Activated T-cell treated with anti-CD3 and anti-CD28 coated beads, Interleukin-2, amount 50 U/mL, for 72 hours (primary cell): ENCODE data around the gene SLC4A1. TPM values are rescaled to one million over a fixed set of nuclear protein-coding genes. Genes with fewer than 3 reads are reported as not detected.

ENCODE experiments used
- ATAC-seq, 2 donors: fragments of 150-1000 bp; cut with Tn5 transposase; replicated peaks in 1 of 2; 2 replicates each; pipeline ENCODE4 v1.10.0; 2021; ENCODE audit warnings: moderate library complexity in 2 of 2, mild to moderate bottlenecking in 1 of 2
- DNase-seq, 2 donors: peaks; one replicate each; pipeline ENCODE4 v3.0.0; 2021 to 2022; ENCODE audit warnings: mixed read lengths in 1 of 2
- H3K27ac Mint-ChIP-seq: one replicate; pipeline ENCODE4 v1.8.0; 2022; ENCODE audit warnings: mild to moderate bottlenecking, moderate library complexity, mixed read lengths
- H3K27me3 Mint-ChIP-seq: one replicate; pipeline ENCODE4 v1.8.0; 2022; ENCODE audit warnings: low read depth, mixed read lengths
- H3K36me3 Mint-ChIP-seq, 2 donors: one replicate each; pipeline ENCODE4 v1.8.0; 2022; ENCODE audit warnings: mixed read lengths in 2 of 2, mild to moderate bottlenecking in 1 of 2; ENCODE audit not compliant: insufficient read depth in 2 of 2
- H3K4me1 Mint-ChIP-seq: one replicate; pipeline ENCODE4 v1.8.0; 2022; ENCODE audit warnings: low read depth, mixed read lengths
- H3K4me3 Mint-ChIP-seq, 2 donors: one replicate each; pipeline ENCODE4 v1.8.0; 2022; ENCODE audit warnings: mild to moderate bottlenecking in 2 of 2, mixed read lengths in 2 of 2, moderate library complexity in 2 of 2
- H3K9me3 Mint-ChIP-seq, 2 donors: one replicate each; pipeline ENCODE4 v1.8.0; 2022; ENCODE audit warnings: mixed read lengths in 2 of 2
- total RNA-seq, 2 donors: library from RNA; stranded (reverse); gene quantifications; one replicate each; pipeline ENCODE4 v1.2.3, GENCODE V29; 2022

Gene SLC4A1
- total RNA-seq, 2 donors from 2014 or later: not detected

DNA sequence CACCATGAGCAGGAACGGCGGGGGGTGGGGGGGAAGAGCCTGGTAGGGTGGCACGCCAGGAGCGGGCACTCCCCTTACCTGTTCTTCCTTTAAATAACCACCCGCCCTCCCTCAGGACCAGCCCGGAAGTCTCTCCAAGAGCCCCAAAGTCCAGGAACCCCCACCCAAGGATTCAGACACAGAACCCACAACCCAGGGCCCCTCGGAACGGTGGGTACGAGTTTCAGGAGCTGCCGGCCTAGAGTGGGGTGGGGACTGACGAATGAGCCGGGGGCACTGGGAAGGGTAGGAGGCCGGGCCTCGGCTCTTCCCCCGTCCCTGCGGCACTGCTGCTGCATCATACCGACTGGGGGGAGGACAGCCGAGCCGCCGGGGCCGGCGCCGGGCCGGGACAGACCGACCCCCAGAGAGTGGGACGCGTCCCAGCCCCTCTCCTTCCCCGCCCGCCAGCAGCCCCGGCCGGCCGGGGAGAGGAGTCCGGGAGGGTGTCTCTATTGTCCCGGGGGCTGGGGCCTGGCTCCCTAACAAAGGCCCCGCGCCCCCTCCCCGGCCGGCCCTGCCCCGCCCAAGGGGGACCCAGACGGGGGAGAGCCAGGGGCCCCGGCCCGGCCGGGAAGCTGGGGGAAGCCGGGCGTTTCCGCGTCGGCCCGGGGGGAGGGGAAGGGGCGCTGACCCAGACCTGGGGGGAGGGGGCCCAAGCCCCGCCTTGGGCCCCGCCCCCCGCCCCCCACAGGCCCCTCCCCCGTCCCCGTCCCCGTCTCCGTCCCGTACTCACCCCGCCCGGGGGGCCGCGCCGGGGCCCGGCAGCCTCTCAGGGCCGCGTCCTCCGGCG, 69.0 kb downstream of the SLC4A1 start:
- peak overlapping the region; percentile 89 for H3K27ac Mint-ChIP-seq
- H3K27me3 Mint-ChIP-seq: no peaks in the 10 kb centered on the region

More for the DNA sequence above, 69.0 kb downstream of the SLC4A1 start:
- peak; percentile 69 to 70 for DNase-seq
- peak; percentile 25 to 42 for ATAC-seq
- H3K9me3 Mint-ChIP-seq: no peaks in the 10 kb centered on the region
- peaks cover 42% of the 10 kb centered on the region for H3K4me1 Mint-ChIP-seq
- H3K4me3 Mint-ChIP-seq: peak overlapping the region; percentile 84 to 89
- peaks cover 7% of the 10 kb centered on the region in 2 donors for H3K36me3 Mint-ChIP-seq

Other genes with a start within 250 kb of the SLC4A1 start
- 10 to 100 TPM; 46.0 to 52.8 TPM for gene LSM12, start 201.5 kb downstream of the SLC4A1 start, total RNA-seq
- gene G6PC3, start 197.4 kb downstream of the SLC4A1 start, total RNA-seq: 10 to 100 TPM; 18.4 to 19.7 TPM
- gene HDAC5, start 144.5 kb downstream of the SLC4A1 start, total RNA-seq: 10 to 100 TPM; 34.7 to 37.8 TPM
- 10 to 100 TPM; 20.7 to 27.8 TPM for gene HROB, start 126.2 kb downstream of the SLC4A1 start, total RNA-seq
- under 1 TPM; 0.34 to 0.44 TPM for gene ASB16, start 97.4 kb downstream of the SLC4A1 start, total RNA-seq
- gene TMUB2, start 81.2 kb downstream of the SLC4A1 start, total RNA-seq: 10 to 100 TPM; 40.8 to 46.2 TPM
- 10 to 100 TPM; 96.1 to 97.6 TPM for gene ATXN7L3, start 68.3 kb downstream of the SLC4A1 start, total RNA-seq
- gene UBTF, start 48.5 kb downstream of the SLC4A1 start, total RNA-seq: 100 to 1,000 TPM; 105 to 125 TPM
- gene RUNDC3A, start 40.5 kb upstream of the SLC4A1 start, total RNA-seq: 1 to 10 TPM in 1 of 2 donors, under 1 TPM in 1; 0.35 to 1.4 TPM
- 10 to 100 TPM; 83.6 to 97.2 TPM for gene SLC25A39, start 56.7 kb upstream of the SLC4A1 start, total RNA-seq
- gene GRN, start 77.2 kb upstream of the SLC4A1 start, total RNA-seq: 10 to 100 TPM; 57.8 to 58.7 TPM
- gene FAM171A2, start 95.7 kb upstream of the SLC4A1 start, total RNA-seq: under 1 TPM; 0.14 to 0.41 TPM
- gene ITGA2B, start 121.5 kb upstream of the SLC4A1 start, total RNA-seq: 1 to 10 TPM; 2.1 to 3.2 TPM
- 10 to 100 TPM; 45.4 to 49.7 TPM for gene GPATCH8, start 235.3 kb upstream of the SLC4A1 start, total RNA-seq